Left kidney (tissue), 2 donors: ENCODE results near the gene IGLL1. TPM values are rescaled to one million over a fixed set of nuclear protein-coding genes. Genes with fewer than 3 reads are reported as not detected.
"Not testable (repeated sequence)": the region's sequence is repeated elsewhere in the genome, so short reads cannot be mapped to it uniquely, and the experiment has no call there.

Experiments used
- DNase-seq: peaks from one replicate; pipeline ENCODE4 v3.0.0-alpha.2; 2013
- polyA plus RNA-seq: library from polyadenylated mRNA; unstranded; fragments of 120-200 nt; gene quantifications from one replicate; pipeline ENCODE4 v1.2.1, GENCODE V29; 2013; ENCODE audit not compliant: insufficient read length

Gene IGLL1
- polyA plus RNA-seq, 1 donor, result 0.40 TPM

GRCh38 chr22:23563111-23563510 is 17.0 kb downstream of the IGLL1 start:
- DNase-seq, result no peak

GRCh38 chr22:23562186-23562585 is 17.9 kb downstream of the IGLL1 start:
- no peak for DNase-seq

- not testable (repeated sequence) for DNase-seq
Measured at GRCh38 chr22:23561025-23561510, 19.0 kb downstream of the IGLL1 start.

- DNase-seq, result not testable (repeated sequence)
Measured at GRCh38 chr22:23560215-23560614, 19.9 kb downstream of the IGLL1 start.

DNA sequence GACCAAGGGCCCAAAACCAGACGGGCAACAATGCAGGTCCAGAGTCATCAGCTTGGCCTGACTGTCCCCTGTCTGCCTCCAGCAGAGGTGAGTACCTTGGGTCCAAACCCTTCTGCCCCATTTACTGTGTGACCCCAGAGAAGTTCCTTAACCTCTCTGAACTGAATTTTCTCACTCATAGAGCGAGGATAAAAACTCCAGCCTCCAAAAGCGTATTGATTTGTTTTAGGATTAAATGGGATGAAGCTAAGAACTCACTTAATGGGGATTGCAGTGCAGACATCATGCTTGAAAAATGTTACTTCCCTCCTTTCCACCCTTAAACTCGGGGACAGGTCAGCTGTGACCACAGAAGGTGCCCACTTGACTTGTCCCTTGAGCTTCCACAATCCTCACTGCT is 22.6 kb downstream of the IGLL1 start:
- DNase-seq, result no peak

- no peak for DNase-seq
Measured at GRCh38 chr22:23557036-23557435, 23.1 kb downstream of the IGLL1 start.

DNA sequence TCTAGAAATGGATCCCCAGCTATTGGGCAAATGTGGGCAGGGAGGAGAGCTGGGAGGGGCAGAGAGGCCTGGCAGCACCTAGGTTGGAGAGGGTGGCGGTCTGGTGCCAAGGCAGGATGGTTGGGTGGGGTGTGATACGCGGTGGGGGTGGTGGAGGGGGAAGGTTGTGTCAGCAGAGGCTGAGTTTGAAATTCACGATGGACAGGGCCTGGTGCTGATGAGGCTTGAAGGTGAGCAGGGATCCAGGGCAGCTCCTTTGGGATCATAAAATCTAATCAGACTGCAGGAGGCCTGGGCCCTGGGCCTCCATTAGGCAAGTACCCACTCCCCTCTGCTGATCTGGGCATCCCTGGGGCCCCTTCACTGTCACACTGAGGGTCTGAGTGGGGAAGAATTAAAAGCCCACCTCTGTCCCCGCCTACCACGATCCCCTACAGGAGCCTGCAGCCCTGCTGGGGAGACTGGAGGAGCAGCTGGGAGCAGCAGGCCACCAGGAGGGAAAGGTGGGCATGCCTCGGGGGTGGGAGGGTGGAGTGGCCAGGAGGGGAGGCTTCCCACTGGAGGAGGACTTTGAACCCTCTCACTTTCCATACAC is 24.0 kb downstream of the IGLL1 start:
- no peak for DNase-seq

DNA sequence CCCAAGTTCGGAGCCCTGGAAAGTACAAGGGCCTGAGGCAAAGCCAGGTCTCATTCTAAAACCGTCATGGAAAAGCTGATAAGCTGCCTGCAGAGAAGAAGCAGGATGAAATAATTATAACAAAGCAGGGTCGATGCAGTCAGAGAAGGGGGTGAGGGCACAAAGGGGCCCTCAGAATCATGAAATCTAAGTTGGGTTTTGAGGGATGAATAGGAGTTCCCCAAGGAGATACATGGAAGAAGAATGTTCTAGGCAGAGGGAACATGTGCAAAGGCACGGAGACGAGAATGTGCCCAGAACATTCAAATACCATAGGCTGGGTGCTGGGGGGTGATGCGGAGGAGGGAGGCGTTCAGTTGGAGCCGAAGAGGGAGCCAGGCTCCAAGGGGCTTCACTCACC is 25.0 kb downstream of the IGLL1 start:
- DNase-seq, result no peak

DNA sequence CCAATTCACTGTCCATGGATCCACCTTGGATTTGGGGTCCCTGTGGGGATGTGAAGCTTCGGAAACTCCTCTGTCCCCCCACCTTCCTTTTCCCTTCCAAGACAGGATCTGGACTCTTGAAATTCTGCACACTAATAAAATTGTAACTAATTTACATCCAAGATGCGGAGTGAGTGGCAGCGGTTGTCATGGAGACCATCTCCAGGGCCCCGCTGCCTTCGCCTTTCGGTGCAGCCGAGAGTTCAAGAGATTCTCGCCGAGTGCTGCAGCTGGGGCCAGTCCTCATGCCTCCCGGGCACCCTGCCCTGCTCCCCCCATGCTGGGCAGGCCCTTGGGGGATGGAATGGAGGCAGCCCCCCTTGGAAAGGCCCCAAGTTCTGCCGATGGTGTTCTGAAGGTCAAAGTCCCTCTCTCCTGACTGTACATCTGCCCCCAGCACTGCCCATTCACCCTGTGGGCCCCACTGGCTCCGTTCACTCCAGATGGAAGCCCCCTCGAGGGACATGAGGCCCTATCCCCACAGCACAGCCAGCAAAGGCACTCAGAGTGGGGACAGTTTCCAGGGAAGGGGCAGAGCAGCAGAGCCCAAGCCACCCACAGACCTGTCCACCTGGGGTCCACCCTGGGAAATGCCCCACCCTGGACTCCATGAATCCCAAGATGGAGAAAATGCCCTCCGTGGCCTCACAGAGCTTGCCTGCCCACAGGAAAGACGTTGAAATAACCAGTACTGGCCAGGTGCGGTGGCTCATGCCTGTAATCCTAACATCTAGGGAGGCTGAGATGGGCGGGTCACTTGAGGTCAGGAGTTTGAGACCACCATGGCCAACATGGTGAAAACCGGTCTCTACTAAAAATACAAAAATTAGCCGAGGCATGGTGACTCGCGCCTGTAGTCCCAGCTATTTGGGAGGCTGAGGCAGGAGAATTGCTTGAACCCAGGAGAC is 25.9 kb downstream of the IGLL1 start:
- DNase-seq, result no peak

GRCh38 chr22:23553438-23553837 is 26.7 kb downstream of the IGLL1 start:
- DNase-seq, result no peak

- DNase-seq, result no peak
Measured at GRCh38 chr22:23552573-23552972, 27.5 kb downstream of the IGLL1 start.

DNA sequence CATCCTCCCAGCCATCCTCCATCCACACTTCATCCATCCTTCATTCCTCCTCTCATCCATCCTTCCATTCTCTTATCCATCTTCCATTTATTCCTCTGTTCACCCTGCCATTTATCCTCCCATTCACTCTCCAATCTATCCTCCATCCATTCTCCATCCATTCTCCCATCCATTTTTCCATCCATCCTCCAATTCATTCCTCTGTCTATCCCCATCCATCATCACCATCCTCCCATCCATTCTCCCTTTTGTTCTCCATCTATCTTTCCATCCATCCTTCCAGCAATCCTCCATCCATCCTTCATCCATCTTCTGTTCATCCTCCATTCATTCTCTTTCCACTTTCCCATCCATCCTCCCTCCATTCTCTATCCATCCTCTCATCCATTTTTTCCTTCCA is 28.7 kb downstream of the IGLL1 start:
- no peak for DNase-seq

GRCh38 chr22:23550049-23550650 is 29.9 kb downstream of the IGLL1 start:
- no peak for DNase-seq

DNA sequence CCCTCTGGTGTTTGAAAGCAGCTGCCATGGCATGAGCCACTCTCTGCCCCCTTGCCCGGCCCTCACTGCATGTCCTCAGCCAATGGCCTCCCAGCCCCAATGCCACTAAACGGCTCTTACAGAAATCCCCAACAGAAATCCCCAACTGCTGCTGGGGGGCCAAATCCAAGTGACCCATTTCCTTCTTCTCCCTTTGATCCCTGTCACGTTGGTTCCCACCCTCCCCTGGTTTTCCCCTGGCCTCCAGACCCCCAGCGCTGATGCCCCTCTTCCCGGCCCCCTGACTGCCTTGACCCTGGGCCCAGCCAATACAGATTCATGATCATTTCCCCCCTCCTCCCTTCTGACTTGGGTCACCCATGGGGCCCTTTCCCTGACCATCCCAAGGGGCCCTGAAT is 30.9 kb downstream of the IGLL1 start:
- DNase-seq, result no peak

DNA sequence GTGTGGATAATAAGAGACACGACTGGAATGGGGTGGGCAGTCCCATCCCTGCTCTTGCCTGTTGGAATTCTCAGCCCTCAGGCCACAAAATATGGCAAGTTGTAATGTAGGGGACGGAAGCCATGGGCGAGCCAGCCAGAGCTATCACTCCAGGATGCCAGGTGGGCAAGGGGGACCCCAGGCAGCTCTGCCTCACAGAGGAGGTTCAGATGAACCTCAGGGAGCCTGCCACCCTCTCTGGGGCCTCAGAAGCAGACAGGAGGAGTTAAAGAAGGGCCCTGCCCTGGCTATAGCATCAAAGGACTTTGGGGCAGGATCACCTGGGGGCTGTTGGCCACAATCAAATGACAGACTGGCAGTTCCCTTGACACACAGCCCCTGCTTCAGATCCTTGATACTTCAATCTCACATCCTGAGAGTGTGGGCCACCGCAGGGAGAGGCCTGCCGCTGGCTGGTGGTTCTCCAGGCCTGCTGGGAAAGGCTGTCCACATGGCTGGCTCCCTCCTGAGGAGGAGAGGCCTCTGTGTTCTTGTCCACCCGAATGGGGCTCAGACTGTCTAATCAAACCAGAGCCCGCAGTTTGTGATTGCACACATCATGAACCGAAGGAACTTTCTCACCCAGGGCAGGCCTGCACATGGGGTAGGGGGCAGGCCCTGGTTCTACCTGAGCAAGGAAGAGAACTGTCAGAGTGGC is 31.4 kb downstream of the IGLL1 start:
- DNase-seq, result no peak

DNA sequence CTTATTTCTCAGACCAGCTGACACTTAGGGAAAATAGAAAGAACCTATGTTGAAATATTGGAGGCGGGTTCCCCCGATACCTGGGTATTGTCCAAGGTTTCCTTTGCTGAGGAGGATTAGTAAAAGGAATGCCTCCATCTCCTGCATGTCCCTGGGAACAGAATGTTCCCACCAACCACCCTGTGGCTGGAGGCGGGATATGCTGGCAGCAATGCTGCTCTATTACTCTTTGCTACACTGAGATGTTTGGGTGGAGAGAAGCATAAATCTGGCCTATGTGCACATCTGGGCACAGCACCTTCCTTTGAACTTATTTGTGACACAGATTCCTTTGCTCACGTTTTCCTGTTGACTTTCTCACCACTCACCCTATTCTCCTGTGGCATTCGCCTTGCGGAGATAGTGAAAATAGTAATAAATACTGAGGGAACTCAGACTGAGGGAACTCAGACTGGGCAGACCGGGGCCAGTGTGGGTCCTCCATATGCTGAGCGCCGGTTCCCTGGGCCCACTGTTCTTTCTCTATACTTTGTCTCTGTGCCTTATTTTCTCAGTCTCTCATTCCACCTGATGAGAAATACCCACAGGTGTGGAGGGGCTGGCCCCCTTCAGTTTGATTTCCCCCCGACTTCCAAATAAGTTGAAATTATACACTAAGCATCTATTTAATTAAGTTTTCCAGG is 32.1 kb downstream of the IGLL1 start:
- no peak for DNase-seq

DNA sequence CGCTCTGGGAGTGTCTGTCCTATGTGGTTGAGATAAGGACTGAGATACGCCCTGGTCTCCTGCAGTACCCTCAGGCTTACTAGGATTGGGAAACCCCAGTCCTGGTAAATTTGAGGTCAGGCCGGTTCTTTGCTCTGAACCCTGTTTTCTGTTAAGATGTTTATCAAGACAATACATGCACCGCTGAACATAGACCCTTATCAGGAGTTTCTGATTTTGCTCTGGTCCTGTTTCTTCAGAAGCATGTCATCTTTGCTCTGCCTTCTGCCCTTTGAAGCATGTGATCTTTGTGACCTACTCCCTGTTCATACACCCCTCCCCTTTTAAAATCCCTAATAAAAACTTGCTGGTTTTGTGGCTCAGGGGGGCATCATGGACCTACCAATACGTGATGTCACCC is 32.7 kb downstream of the IGLL1 start:
- DNase-seq, result not testable (repeated sequence)

DNA sequence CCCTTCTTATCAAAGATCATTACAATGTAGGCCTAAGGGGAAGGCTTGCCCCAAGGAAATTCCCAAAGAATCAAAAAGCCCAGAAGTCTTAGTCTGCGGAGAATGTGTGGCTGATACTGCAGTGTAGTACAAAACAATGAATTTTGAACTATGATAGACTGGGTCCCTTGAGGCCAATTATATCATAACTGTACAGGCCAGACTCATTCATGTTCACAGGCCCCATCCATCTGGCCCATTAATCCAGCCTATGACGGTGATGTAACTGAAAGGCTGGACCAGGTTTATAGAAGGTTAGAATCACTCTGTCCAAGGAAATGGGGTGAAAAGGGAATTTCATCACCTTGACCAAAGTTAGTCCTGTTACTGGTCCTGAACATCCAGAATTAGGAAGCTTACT is 35.2 kb downstream of the IGLL1 start:
- no peak for DNase-seq

- not testable (repeated sequence) for DNase-seq
Measured at GRCh38 chr22:23543506-23544000, 36.5 kb downstream of the IGLL1 start.

GRCh38 chr22:23542933-23543332 is 37.2 kb downstream of the IGLL1 start:
- no peak for DNase-seq

- DNase-seq, result not testable (repeated sequence)
Measured at GRCh38 chr22:23542391-23542790, 37.7 kb downstream of the IGLL1 start.
